NCI-H510A treated with DMSO at 0.1 percent for 48 hours (cell line): ENCODE data around the gene VMP1.
"Not testable (repeated sequence)": the region's sequence is repeated elsewhere in the genome, so short reads cannot be mapped to it uniquely, and the experiment has no call there.

ENCODE experiments used
- DNase-seq: peaks from one replicate; lab custom pipeline; 2025; lab: John Stamatoyannopoulos, UW

Gene VMP1

DNA sequence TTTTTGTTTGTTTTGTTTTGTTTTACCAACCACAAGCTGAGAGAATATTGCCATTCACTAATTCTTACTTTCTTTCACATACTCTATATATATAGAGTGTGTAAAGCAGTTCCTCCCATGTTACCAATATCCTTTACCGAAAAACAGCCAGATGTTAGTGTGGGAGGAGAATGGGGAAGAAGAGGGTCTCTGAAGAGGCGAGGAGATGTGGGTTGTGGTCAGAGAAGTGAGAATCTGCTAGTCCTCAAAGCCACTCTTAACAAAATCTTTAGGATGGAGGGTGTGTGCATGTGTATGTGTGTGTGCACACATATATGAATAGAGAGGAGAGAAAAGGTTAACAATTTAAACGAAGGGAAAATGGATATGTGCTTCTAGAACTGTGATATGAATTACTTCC, 104.7 kb downstream of the VMP1 start:
- DNase-seq, result no peak

DNA sequence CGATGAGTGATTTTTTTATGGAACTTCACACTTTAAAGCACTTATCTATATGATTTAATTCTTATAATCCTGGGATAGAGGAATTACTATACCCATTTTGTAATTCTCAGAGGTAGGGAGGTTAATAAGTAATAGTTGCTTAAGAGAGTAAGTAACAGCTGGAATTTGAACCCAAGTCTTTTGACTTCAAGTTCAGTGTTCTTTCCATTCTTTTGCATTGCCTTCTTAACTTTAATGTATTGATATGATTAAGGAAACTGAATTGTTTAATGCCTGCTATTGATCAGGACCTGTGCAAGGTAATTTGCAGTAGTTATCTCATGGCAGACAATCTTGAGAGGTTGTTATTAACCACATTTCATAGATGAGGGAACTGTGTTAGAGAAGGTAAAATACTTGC, 106.8 kb downstream of the VMP1 start:
- no peak for DNase-seq

DNA sequence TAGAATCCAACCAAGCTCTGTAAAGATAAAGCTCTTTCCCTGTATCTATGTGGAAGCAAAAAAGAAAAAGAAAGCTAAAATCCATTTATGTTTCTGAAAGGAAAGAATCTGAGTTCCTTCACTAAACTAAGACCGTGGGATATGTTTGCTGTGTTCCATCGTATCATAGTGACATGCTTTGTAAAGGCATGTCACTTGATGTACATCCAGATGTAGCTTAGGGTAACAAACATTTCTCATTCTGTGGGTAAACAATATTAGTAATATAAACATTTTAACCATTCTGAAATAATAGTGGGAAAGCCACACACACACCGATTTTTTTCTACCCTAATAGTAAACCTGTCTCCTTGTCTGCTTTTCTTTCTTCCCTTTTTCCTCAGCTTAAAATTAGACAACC, 107.2 kb downstream of the VMP1 start:
- DNase-seq, result no peak

DNA sequence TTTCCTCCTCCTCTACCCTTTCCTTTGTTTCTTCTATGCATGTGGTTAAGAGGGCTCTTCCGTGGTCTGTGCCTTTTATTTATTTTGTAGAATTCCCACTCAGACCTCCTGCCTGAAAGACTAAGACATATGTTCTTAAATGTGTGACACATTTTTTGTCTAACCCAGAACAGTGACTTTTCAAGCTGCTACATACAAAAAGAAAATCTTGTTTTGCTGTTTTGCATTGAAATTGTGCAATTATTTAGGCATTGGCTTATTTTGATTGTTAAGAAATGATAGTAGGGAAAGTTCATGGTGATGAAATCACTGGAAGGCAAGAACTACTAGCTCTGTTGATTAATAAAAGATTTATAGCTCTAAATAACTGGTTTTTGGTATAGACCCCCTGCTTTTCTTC, 108.5 kb downstream of the VMP1 start:
- DNase-seq, result no peak

DNA sequence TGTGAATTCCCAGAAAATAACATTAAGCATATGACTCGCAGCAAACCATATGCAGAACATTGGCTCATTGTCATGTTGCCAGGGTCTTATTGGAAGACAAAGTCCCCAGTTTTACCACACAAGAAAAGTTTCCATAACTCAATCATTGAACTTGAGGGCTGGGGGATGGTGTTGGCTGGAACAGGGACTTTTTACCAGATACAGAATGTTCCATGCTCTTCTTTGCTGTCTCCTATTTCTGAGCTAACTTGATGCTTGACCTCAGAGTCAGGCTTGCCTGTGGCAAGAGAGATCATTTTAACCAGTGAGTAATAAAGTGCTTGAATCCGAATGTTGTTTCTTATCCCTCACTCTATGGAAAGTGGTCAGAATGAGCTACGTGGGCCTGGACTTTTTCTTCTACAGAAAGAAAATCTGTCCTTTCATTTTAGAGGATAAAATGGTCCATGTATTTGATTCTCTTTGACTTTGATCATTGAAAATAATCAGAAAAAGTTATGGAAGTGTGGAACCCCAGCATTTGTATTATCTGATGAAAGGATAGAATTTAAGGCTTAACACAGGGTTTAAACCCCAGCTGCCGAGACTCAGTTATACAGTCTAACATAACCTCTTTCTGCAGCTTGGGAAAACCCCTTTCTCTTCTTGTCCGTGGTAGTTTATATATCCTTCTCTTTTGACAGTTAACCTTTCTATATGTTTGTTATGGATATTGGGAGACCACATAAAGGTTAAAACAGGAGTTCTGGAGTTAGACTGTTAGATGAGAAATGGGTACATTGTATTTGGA, 118.3 kb downstream of the VMP1 start:
- DNase-seq, result no peak

DNA sequence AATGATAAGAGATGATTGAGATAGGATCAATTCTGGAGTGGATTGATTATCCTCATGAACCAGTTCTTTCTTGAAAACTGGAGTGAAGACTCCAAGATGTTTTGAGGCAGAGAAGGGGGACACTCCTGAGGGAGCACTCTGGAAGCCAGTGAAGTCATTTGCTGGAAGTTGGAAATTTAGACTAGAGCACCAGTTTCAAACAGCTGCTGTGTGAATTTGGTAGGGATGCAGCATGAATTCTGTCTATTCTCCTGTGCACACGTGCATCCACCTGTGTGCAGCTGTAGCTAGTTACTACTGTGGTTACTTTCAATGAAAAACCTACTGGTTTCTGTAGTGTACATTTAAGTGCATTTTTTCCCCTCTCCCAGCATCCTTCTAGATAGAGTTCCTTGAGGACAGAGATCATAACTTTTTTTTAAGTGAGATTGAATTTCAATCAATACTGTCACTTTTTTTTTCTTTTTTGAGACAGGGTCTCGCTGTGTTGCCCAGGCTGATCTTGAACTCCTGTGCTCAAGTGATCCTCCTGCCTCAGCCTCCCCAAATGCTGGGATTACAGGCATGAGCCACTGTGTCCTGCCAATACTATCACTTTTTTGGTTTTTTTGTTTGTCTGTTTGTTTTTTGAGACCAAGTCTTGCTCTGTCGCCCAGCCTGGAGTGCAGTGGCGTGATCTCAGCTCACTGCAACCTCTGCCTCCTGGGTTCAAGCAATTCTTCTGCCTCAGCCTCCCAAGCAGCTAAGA, 119.4 kb downstream of the VMP1 start:
- DNase-seq, result no peak

DNA sequence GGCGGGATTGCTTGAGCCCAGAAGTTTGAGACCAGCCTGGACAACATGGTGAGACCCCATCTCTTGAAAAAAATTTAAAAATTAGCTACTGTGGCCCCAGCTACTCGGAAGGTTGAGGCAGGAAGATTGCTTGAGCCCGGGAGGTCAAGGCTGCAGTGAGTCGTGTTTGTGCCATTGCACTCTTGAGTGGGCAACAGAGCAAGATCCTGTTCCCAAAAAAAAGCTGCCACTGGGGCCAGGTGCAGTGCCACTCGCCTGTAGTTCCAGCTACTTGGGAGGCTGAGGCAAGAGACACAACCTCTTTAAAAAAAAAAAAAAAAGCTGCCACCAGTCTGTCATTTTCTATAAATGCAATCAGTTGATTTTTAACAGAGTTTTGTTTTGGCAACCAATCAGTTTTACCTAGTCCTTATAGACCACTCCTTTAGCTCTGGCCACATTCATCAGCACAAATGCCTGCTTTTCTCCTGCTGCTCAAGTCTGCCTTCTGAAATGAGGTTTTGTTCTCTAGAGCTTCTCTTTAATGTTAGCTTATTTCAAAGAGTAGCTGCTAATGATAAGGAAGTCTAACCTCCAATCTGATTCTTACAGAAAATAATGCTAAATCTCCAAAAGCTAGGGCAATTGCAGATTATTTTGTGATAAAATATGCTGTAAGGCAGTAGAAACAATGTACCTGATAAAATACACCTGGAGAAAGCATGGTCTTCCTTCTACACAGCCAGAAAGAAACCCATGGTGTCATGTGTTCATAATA, 120.4 kb downstream of the VMP1 start:
- peak; percentile 52 for DNase-seq

DNA sequence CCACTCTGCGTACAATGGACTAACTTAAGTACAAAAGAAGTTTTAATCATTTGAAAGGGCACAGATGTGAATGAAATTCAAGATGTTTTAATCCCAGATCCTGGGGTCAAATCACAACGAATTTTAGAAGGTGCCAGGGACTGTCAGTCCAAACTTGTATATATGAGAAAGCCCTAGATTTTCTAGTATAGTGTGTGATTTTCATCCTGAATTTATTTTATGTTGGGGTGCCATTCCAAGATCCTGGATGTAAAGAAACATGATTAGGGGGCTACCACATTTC, 121.0 kb downstream of the VMP1 start:
- no peak for DNase-seq

DNA sequence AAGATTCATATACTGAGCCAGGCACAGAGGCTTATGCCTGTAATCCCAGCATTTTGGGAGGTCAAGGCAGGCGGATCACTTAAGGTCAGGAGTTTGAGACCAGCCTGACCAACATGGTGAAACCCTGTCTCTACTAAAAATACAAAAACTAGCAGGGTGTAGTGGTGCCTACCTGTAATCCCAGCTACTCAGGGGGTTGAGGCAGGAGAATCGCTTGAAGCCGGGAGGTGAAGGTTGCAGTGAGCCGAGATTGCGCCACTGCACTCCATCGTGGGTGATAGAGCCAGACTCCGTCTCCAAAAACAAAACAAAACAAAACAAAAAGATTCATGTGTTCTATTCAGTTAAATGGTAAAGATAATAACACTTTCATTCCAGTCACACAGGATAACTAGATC, 121.4 kb downstream of the VMP1 start:
- not testable (repeated sequence) for DNase-seq

DNA sequence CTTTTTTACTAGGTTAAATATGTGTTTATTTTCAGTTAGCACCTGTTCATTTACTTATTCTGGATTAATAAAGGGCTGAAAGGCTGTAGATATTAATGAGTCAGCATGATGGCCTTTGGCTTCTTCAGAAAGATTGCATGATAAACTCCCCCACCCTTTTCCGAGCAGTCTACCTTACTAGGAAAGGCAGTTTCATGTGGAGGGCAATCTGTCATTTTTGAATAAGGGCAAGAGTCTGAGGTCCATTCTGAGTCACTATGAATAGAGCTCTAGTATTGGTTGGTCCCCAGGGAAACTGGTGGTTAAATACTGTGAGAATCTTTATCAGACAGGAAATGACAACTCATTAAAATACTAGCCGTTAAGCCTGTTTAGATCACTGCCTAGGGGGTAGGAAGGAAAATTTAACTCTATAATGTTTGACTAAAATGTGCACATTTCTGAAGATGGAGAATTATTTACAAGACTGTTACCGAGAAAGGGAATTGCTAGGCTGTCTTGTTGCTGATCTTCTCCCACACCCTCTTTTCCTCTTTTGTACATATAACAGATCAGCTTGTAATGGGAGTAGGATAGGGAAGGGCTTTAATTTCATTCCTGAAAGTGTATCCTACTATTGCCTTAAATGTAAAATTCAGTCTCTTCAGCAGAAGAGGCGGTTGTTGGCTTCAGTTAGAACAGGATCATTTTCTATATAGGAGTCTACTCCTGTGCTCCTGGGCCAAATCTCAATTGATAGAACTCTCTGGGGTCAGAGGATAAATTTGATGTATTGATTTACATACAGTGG, 122.0 kb downstream of the VMP1 start:
- peak; percentile 95 for DNase-seq

DNA sequence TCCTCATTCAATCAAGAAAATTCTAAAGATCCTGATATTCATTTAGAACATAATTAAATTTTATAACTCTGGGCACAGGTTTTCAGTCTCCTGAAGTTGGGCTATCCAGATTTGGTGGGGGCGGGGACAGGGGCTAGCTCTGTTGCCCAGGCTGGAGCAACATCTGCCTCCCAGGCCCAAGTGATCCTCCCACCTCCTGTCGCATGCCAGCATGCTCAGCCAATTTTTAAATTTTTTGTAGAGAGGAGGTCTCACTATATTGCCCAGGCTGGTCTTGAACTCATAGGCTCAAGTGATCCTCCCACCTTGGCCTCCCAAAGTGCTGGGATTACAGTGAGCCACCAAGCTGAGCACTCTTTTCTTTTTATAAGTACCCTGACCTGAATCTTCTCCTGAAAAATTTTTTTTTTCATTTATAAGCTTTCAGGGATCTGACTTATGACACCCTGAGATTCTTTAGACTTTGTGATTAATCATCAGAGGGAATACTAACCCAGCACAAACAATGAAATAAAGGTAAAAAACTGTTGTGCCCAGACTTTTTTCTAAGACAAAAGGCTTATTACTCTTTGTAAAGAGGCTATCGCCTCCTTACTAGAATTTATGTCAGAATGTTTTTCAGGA, 122.7 kb downstream of the VMP1 start:
- DNase-seq, result no peak

DNA sequence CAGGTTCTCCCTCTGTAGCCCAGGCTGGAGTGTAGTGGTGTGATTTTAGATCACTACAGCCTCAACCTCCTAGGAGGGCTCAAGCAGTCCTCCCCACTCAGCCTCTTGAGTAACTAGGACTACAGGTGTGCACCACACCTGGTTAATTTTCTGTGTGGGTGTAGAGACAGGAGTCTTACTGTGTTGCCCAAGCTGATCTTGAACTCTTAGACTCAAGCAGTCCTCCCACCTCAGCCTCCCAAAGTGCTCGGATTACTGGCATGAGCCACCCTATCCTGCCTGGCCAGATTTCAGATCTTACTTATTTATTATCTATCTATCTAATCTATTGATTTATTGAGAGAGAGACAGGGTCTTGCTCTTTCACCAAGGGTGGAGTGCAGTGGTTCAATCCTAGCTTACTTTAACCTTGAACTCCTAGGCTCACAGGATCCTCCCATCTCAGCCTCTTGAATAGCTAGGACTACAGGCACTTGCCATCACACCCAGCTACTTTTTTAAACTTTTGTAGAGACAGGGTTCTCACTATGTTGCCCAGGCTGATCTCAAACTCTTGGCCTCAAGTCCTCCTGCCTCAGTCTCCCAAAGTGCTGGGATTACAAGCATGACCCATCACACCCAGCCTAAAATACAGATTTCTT, 123.5 kb downstream of the VMP1 start:
- no peak for DNase-seq

DNA sequence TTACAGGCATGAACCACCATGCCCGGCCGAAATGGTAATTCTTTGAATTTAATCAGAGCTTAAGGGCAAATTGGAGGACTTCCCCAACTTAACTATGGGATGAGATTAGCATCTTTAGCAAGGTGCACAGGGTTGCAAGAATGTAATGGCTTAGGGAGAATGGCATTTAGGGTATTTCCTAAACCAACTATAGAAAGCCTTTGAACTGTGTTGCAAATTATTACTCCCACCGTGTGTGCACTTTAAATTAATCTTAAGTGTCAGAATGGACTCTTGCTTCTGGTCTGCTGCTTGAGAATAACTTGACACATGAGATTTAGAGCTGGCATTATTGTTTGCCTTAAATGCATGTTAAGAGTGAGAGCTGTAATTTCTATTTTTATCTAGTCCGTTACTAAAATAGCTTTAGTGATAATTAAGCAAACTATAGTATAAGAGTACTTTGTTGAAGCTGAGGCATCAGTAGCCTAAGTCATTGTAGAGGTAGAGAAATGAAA, 125.5 kb downstream of the VMP1 start:
- DNase-seq, result no peak

DNA sequence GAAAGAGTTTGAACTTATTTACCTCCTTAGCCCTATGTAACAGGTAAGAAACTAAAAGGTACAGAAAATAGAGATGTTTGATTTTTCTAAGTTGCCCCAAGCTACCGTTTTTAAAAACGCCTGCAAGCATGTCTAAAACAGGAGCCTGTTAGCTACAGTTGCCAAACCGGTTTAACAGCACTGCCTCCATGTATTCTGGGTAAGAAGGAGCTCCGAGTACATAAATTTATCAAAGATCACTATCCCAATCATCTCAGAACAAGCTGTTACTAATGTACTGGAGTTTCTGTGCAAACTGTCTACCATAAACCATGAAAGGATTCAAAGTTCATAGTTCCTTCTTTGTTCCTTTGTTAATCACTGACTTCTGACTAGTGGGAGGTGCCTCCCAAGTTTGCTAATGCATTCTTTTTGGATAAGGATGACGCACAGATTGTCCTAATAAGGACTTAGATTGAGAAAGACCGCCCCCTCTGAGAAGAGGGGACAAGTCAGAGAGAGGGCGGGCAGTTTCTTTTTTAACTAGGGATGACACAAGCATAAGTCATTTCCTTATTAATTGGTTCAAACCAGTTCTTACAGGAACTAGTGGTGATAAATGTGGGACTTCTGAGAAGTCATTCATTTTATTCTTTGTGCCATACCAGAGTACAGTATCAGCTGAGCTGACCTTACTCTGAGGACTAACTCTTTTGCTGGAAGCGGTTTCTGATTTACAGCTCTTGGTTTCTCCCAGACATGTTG, 130.0 kb downstream of the VMP1 start:
- DNase-seq, result peak; percentile 100

DNA sequence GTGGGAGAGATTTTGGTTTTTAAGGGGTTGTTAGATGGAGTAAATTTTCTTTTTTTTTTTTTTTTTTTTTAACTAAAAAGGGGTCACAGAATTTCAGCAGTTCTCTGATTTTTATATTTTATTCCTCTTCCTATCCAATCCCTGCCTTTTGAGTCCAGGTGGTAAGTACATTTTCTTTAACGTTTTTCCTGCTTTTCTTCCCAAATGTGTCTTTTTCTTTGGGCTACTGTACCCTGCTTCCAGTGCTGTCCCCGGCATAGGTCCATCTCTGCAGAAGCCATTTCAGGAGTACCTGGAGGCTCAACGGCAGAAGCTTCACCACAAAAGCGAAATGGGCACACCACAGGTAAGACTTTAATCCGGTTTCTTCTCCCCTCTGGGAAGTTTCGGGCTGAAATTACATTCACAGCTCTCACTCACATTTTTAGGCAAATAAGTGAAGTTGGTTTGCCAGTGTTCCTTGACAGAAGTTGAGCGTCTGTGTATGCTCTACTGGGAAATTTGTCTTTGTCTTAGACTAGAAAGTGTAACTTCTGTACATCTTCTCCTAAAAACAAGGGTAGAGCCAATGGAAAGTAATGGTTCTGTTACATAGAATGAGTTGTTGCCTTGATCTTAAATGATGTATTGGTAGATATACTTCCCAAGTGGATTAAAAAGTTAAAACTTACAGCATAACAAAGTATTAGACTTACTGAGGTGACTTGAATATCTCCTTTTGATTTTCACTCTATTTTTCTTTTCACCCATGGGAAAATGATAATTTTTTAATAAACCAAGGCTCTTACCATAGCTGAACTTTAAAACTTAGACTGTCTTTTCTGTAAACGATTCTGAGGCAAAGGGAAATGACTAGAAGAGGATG, 130.8 kb downstream of the VMP1 start:
- peak; percentile 89 for DNase-seq

DNA sequence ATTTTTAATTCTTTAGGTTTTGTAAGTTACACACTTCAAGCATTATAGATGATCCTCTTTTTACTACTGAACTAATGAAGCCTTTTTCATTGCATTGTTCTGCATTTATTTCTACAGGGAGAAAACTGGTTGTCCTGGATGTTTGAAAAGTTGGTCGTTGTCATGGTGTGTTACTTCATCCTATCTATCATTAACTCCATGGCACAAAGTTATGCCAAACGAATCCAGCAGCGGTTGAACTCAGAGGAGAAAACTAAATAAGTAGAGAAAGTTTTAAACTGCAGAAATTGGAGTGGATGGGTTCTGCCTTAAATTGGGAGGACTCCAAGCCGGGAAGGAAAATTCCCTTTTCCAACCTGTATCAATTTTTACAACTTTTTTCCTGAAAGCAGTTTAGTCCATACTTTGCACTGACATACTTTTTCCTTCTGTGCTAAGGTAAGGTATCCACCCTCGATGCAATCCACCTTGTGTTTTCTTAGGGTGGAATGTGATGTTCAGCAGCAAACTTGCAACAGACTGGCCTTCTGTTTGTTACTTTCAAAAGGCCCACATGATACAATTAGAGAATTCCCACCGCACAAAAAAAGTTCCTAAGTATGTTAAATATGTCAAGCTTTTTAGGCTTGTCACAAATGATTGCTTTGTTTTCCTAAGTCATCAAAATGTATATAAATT, 132.3 kb downstream of the VMP1 start:
- DNase-seq, result peak; percentile 66

DNA sequence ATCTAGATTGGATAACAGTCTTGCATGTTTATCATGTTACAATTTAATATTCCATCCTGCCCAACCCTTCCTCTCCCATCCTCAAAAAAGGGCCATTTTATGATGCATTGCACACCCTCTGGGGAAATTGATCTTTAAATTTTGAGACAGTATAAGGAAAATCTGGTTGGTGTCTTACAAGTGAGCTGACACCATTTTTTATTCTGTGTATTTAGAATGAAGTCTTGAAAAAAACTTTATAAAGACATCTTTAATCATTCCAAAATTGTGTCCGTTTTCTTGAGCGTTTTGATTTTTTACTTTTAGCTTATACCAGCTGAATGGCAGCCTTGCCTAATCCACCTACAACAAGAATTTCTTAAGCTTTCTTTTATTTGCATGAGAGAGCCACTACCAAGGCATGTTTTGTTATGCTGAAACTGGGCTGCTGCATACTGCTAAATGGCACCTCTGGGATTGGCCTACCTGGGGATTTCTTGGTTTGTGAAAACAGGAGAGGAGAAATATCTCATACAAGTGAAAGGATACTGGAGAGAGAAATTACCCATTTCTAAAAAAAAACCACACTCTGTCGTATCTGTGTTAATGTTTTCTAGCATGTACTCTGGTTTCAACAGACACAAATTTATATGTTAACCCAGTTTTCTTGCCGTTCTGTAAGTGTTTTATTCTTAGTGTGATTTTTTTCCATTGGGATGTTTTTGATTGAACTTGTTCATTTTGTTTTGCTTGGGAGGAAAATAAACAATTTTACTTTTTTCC, 133.1 kb downstream of the VMP1 start:
- DNase-seq, result peak; percentile 66
